HepG2 (cell line): Measurements from ENCODE around the gene MTA1. TPM values are rescaled to one million over a fixed set of nuclear protein-coding genes. Genes with fewer than 3 reads are reported as not detected.

Experiments
- ETS1 ChIP-seq: sonication (generic); formaldehyde crosslinking; IDR thresholded peaks from 2 replicates; pipeline ENCODE4 v1.4.0; 2020; ENCODE audit warnings: missing genetic modification reagents
- FOXM1 ChIP-seq: sonication (generic); formaldehyde crosslinking; IDR thresholded peaks from 2 replicates; pipeline ENCODE4 v1.5.0; 2020; ENCODE audit warnings: missing genetic modification reagents
- HIVEP1 ChIP-seq: sonication (generic); formaldehyde crosslinking; IDR thresholded peaks from 2 replicates; pipeline ENCODE4 v1.4.0; 2020; ENCODE audit warnings: mild to moderate bottlenecking, missing genetic modification reagents
- KAT2B ChIP-seq: fragments of 150-350 bp; IDR thresholded peaks from 2 replicates; pipeline ENCODE4 v1.6.1; 2014; ENCODE audit warnings: low read depth, low read length, borderline replicate concordance
- KLF13 ChIP-seq: sonication (generic); formaldehyde crosslinking; IDR thresholded peaks from 2 replicates; pipeline ENCODE4 v1.4.0; 2020; ENCODE audit warnings: mild to moderate bottlenecking, missing genetic modification reagents
- LRRFIP1 ChIP-seq: sonication (generic); formaldehyde crosslinking; conservative IDR thresholded peaks from 2 replicates; pipeline ENCODE4 v1.4.0; 2020; ENCODE audit warnings: missing genetic modification reagents
- MAFF ChIP-seq: IDR thresholded peaks from 2 replicates; pipeline ENCODE4 v1.6.1; 2011; ENCODE audit warnings: low read depth, low read length, improper control_type of control experiment
- MAFK ChIP-seq, 2 experiments: IDR thresholded peaks in 1 of 2; conservative IDR thresholded peaks in 1 of 2; 2 replicates each; pipeline ENCODE4 v1.6.1; 2011; ENCODE audit warnings: improper control_type of control experiment in 2 of 2, low read length in 2 of 2
- MEIS1 ChIP-seq: sonication (generic); formaldehyde crosslinking; IDR thresholded peaks from 2 replicates; pipeline ENCODE4 v1.9.0; 2021; ENCODE audit warnings: mild to moderate bottlenecking, missing genetic modification reagents, moderate library complexity, borderline replicate concordance
- MTA3 ChIP-seq: sonication (generic); formaldehyde crosslinking; IDR thresholded peaks from 2 replicates; pipeline ENCODE4 v1.4.0; 2020; ENCODE audit warnings: missing genetic modification reagents
- POGZ ChIP-seq: sonication (generic); formaldehyde crosslinking; IDR thresholded peaks from 2 replicates; pipeline ENCODE4 v1.4.0; 2020; ENCODE audit warnings: mild to moderate bottlenecking, missing genetic modification reagents
- RFX1 ChIP-seq: fragments of 450-650 bp; IDR thresholded peaks from 2 replicates; pipeline ENCODE4 v1.6.1; 2017
- SMAD3 ChIP-seq: sonication (generic); formaldehyde crosslinking; IDR thresholded peaks from 2 replicates; pipeline ENCODE4 v1.4.0; 2020; ENCODE audit warnings: missing genetic modification reagents
- SMC3 ChIP-seq: IDR thresholded peaks from 2 replicates; pipeline ENCODE4 v1.6.1; 2011; ENCODE audit warnings: low read length, improper control_type of control experiment
- ZBTB7B ChIP-seq: sonication (generic); formaldehyde crosslinking; IDR thresholded peaks from 2 replicates; pipeline ENCODE4 v1.4.0; 2020; ENCODE audit warnings: missing genetic modification reagents
- ZFY ChIP-seq: sonication (generic); formaldehyde crosslinking; IDR thresholded peaks from 2 replicates; pipeline ENCODE4 v1.4.0; 2020; ENCODE audit warnings: missing genetic modification reagents
- ZNF230 ChIP-seq: sonication (generic); formaldehyde crosslinking; IDR thresholded peaks from 2 replicates; pipeline ENCODE4 v1.4.0; 2020; ENCODE audit warnings: mild to moderate bottlenecking, missing genetic modification reagents
- ZNF263 ChIP-seq: sonication (generic); formaldehyde crosslinking; IDR thresholded peaks from 2 replicates; pipeline ENCODE4 v1.4.0; 2020; ENCODE audit warnings: missing genetic modification reagents
- ZNF326 ChIP-seq: sonication (generic); formaldehyde crosslinking; IDR thresholded peaks from 2 replicates; pipeline ENCODE4 v1.4.0; 2020; ENCODE audit warnings: missing genetic modification reagents, borderline replicate concordance
- ZNF501 ChIP-seq: sonication (generic); formaldehyde crosslinking; IDR thresholded peaks from 2 replicates; pipeline ENCODE4 v1.5.1; 2020; ENCODE audit warnings: mild to moderate bottlenecking, moderate library complexity, missing genetic modification reagents
- ZNF646 ChIP-seq: sonication (generic); formaldehyde crosslinking; IDR thresholded peaks from 2 replicates; pipeline ENCODE4 v1.9.0; 2021; ENCODE audit warnings: mild to moderate bottlenecking, missing genetic modification reagents
- ZNF660 ChIP-seq: sonication (generic); formaldehyde crosslinking; IDR thresholded peaks from 2 replicates; pipeline ENCODE4 v1.5.1; 2020; ENCODE audit warnings: mild to moderate bottlenecking, low read depth, missing genetic modification reagents, borderline replicate concordance
- ZNF891 ChIP-seq: sonication (generic); formaldehyde crosslinking; IDR thresholded peaks from 2 replicates; pipeline ENCODE4 v1.5.0; 2020; ENCODE audit warnings: mild to moderate bottlenecking, missing genetic modification reagents
- polyA plus RNA-seq, 8 experiments: library from polyadenylated mRNA; depleted of rRNA in 3 of 8; stranded (reverse) in 7 of 8; unstranded in 1 of 8; fragments of >200 nt; fragmentation: Illumina TruSeq in 4 of 8; extraction: Trizol in 4 of 8; gene quantifications; 2 replicates each; pipeline versions ENCODE4 v1.2.1 to v1.2.3, GENCODE V29; 2011 to 2016; ENCODE audit warnings: low read depth in 4 of 8, missing spikeins in 1 of 8, mixed read lengths in 1 of 8; ENCODE audit not compliant: insufficient read depth in 1 of 8
- total RNA-seq, 5 experiments: library from RNA; depleted of rRNA; stranded (reverse); fragments of >200 nt; fragmentation: Illumina TruSeq; extraction: Trizol; gene quantifications; 2 replicates each; pipeline ENCODE4 v1.2.3, GENCODE V29; 2016; ENCODE audit warnings: low read depth in 1 of 5

Gene MTA1
- total and polyA plus RNA-seq, 2 of the 13 experiments (the other 11 are each of a cell fraction or from before 2014, with no cell fraction given), result 35.2 to 85.8 TPM

GRCh38 chr14:105485739-105486162 lies 66.1 kb downstream of the MTA1 start (continued):
- TF ChIP-seq ZNF660 (CRISPR knock-in tag) (no peak), LRRFIP1 (CRISPR knock-in tag) (no peak), MAFK (conservative IDR thresholded peaks at IDR 0.05 in 1 of 2, IDR thresholded peaks at IDR 0.05 in 1 of 2; ENCODE audit: low read length in 2 of 2) (no peak), ZNF646 (CRISPR knock-in tag) (no peak), ZNF326 (CRISPR knock-in tag) (no peak; the same call in 1 of the 2 replicates), SMAD3 (no peak), ZNF263 (CRISPR knock-in tag) (0 out of 2 replicates have a peak, but pooled peaks have one; percentile 35), RFX1 (no peak), KAT2B (no peak), POGZ (CRISPR knock-in tag) (no peak), MEIS1 (CRISPR knock-in tag) (no peak), ZBTB7B (peak; percentile 64; the same call in 1 of the 2 replicates), KLF13 (CRISPR knock-in tag) (no peak), ZFY (CRISPR knock-in tag) (peak; percentile 86), MAFF (no peak), ETS1 (no peak), SMC3 (peak; percentile 24; the same call in 1 of the 2 replicates), ZNF891 (CRISPR knock-in tag) (0 out of 2 replicates have a peak, but pooled peaks have one; percentile 32), MTA3 (CRISPR knock-in tag) (no peak), ZNF230 (CRISPR knock-in tag) (0 out of 2 replicates have a peak, but pooled peaks have one; percentile 44), HIVEP1 (peak; percentile 28; the same call in 1 of the 2 replicates), FOXM1 (CRISPR knock-in tag) (no peak), ZNF501 (CRISPR knock-in tag) (no peak)
